ENCODE measurements around the gene RPS8.
A peak's percentile ranks its signal among the peaks of the same experiment; 100 is the strongest.
"Not testable (repeated sequence)": the region's sequence is repeated elsewhere in the genome, so short reads cannot be mapped to it uniquely, and the experiment has no call there.

RPS8 gene

GRCh38 chr1:44780583-44781121, 5.3 kb downstream of the RPS8 start:
- DNase-seq (ENCODE audit: low spot score), result no peak

GRCh38 chr1:44783697-44784093, 8.4 kb downstream of the RPS8 start:
- no peak for DNase-seq (ENCODE audit: low spot score)

- DNase-seq (ENCODE audit: low spot score), result no peak
Observed at GRCh38 chr1:44784094-44785028, 9.0 kb downstream of the RPS8 start.

GRCh38 chr1:44785029-44785380, 9.7 kb downstream of the RPS8 start:
- DNase-seq (ENCODE audit: low spot score), result no peak

GRCh38 chr1:44785501-44786137, 10.3 kb downstream of the RPS8 start:
- DNase-seq (ENCODE audit: low spot score), result no peak

GRCh38 chr1:44786138-44786840, 10.9 kb downstream of the RPS8 start:
- no peak for DNase-seq (ENCODE audit: low spot score)

GRCh38 chr1:44786841-44787426, 11.6 kb downstream of the RPS8 start:
- DNase-seq (ENCODE audit: low spot score), result no peak

- DNase-seq (ENCODE audit: low spot score), result no peak
Observed at GRCh38 chr1:44787506-44787905, 12.2 kb downstream of the RPS8 start.

GRCh38 chr1:44788120-44788860, 12.9 kb downstream of the RPS8 start, which contains the start of gene BEST4:
Gene BEST4 (minus strand): TSS chr1:44788170. CDS start chr1:44787705, 465 bp downstream.
- no peak for DNase-seq (ENCODE audit: low spot score)

- no peak for DNase-seq (ENCODE audit: low spot score)
Observed at GRCh38 chr1:44790968-44791801, 15.8 kb downstream of the RPS8 start.

- DNase-seq (ENCODE audit: low spot score), result no peak
Observed at GRCh38 chr1:44792736-44793502, 17.6 kb downstream of the RPS8 start.

GRCh38 chr1:44797886-44798285, 22.5 kb downstream of the RPS8 start:
- not testable (repeated sequence) for DNase-seq (ENCODE audit: low spot score)

- DNase-seq (ENCODE audit: low spot score), result no peak
Observed at GRCh38 chr1:44798481-44799365, 23.4 kb downstream of the RPS8 start.

- peak; percentile 97 for DNase-seq (ENCODE audit: low spot score)
Observed at GRCh38 chr1:44799770-44800584, 24.6 kb downstream of the RPS8 start, which contains the start of gene PLK3. Gene PLK3 (plus strand): TSS chr1:44800377. CDS start chr1:44800464, 87 bp downstream.

- DNase-seq (ENCODE audit: low spot score), result no peak
Observed at GRCh38 chr1:44801491-44802305, 26.4 kb downstream of the RPS8 start.

GRCh38 chr1:44802306-44803061, 27.1 kb downstream of the RPS8 start:
- DNase-seq (ENCODE audit: low spot score), result no peak
